BLaER1 (cell line): ENCODE data around the gene LST1.

Experiments used
- H3K27ac ChIP-seq: shearing (Covaris generic); formaldehyde crosslinking; 2 replicates; pipeline ENCODE4 v1.8.1; 2022
- H3K27me3 ChIP-seq: shearing (Covaris generic); formaldehyde crosslinking; 2 replicates; pipeline ENCODE4 v1.8.1; 2022
- H3K36me3 ChIP-seq: shearing (Covaris generic); formaldehyde crosslinking; 2 replicates; pipeline ENCODE4 v1.8.1; 2022
- H3K4me1 ChIP-seq: shearing (Covaris generic); formaldehyde crosslinking; 2 replicates; pipeline ENCODE4 v1.8.1; 2022
- H3K4me2 ChIP-seq: shearing (Covaris generic); formaldehyde crosslinking; 2 replicates; pipeline ENCODE4 v1.8.1; 2022
- H3K4me3 ChIP-seq: shearing (Covaris generic); formaldehyde crosslinking; 2 replicates; pipeline ENCODE4 v1.8.1; 2022
- H3K9ac ChIP-seq: shearing (Covaris generic); formaldehyde crosslinking; 2 replicates; pipeline ENCODE4 v1.8.1; 2022
- H3K9me3 ChIP-seq: shearing (Covaris generic); formaldehyde crosslinking; 2 replicates; pipeline ENCODE4 v1.8.1; 2022
- H4K20me1 ChIP-seq: shearing (Covaris generic); formaldehyde crosslinking; 2 replicates; pipeline ENCODE4 v1.8.1; 2022
- Cebpa-rat ChIP-seq: shearing (Covaris generic); IDR thresholded peaks from 2 replicates; pipeline ENCODE4 v1.8.1; 2022

LST1 gene

DNA sequence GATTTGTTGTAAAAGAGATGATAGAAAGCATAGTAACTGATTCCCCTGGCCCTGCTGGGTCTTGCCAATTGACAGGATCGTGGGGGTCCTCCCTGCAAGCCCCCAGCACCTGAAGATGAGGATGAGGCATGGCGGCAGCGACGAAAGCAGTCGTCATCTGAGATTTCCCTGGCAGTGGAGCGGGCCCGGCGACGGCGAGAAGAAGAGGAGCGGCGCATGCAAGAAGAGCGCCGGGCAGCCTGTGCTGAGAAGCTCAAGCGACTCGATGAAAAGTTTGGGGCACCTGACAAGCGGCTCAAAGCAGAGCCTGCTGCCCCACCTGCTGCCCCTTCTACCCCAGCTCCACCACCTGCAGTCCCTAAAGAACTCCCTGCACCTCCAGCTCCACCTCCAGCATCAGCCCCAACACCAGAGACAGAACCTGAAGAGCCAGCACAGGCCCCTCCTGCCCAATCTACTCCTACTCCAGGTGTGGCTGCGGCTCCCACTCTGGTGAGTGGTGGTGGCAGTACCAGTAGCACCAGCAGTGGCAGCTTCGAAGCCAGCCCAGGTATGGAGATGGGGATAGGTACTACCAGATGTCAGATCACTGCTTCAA lies 41.7 kb downstream of the LST1 start:
- Histone ChIP-seq H3K9me3 (no peaks in the 10 kb centered on the region), H4K20me1 (peaks cover 100% of the 10 kb centered on the region), H3K27me3 (no peaks in the 10 kb centered on the region), H3K36me3 (peaks cover 100% of the 10 kb centered on the region), H3K4me1 (peaks cover 6% of the 10 kb centered on the region), H3K4me3 (no peak overlapping the region), H3K27ac (no peak overlapping the region), H3K4me2 (no peak overlapping the region), H3K9ac (no peak overlapping the region)
- no peak for TF ChIP-seq Cebpa-rat

DNA sequence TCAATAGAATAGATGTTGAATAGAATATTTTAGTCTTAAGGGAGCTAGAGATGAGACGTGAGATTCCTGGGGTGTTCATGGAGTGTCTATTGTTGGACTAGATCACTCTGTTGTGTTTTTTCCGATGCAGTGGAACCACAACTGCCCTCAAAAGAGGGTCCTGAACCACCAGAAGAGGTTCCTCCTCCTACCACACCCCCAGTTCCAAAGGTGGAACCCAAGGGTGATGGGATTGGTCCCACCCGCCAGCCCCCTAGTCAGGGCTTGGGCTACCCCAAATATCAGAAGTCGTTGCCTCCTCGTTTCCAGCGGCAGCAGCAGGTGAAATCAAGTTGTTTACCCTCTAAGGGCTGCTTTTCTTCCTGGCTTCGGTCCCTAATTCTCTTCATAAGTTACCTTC lies 42.9 kb downstream of the LST1 start:
- Histone ChIP-seq H3K27ac (no peak overlapping the region), H3K4me3 (no peak overlapping the region), H3K9ac (no peak overlapping the region), H3K4me1 (no peaks in the 10 kb centered on the region), H3K9me3 (no peaks in the 10 kb centered on the region), H3K4me2 (no peak overlapping the region), H3K36me3 (peaks cover 100% of the 10 kb centered on the region), H4K20me1 (peaks cover 100% of the 10 kb centered on the region), H3K27me3 (no peaks in the 10 kb centered on the region)
- TF ChIP-seq Cebpa-rat = no peak

- Histone ChIP-seq H3K27ac (no peak overlapping the region), H3K9me3 (no peaks in the 10 kb centered on the region), H3K4me3 (no peak overlapping the region), H3K4me2 (no peak overlapping the region), H3K27me3 (no peaks in the 10 kb centered on the region), H3K36me3 (peaks cover 100% of the 10 kb centered on the region), H4K20me1 (peaks cover 100% of the 10 kb centered on the region), H3K9ac (no peak overlapping the region), H3K4me1 (no peaks in the 10 kb centered on the region)
- TF ChIP-seq Cebpa-rat = no peak
Observed at GRCh38 chr6:31630177-31630934, 44.3 kb downstream of the LST1 start.

DNA sequence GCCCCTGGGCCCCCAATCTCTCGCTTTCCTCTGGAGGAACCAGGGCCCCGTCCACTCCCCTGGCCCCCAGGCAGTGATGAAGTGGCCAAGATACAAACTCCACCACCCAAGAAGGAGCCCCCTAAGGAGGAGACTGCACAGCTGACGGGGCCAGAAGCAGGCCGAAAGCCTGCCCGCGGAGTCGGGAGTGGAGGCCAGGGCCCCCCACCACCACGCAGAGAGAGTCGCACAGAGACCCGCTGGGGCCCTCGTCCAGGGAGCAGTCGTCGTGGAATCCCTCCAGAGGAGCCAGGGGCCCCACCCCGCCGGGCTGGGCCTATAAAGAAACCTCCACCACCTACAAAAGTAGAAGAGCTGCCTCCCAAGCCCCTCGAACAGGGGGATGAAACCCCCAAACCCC lies 45.1 kb downstream of the LST1 start:
- Histone ChIP-seq H3K27ac (no peak overlapping the region), H3K9me3 (no peaks in the 10 kb centered on the region), H3K4me3 (no peak overlapping the region), H3K4me2 (no peak overlapping the region), H3K9ac (no peak overlapping the region), H3K36me3 (peaks cover 100% of the 10 kb centered on the region), H4K20me1 (peaks cover 100% of the 10 kb centered on the region), H3K27me3 (no peaks in the 10 kb centered on the region), H3K4me1 (peaks cover under 1% of the 10 kb centered on the region; the same call in 1 of the 2 replicates)
- no peak for TF ChIP-seq Cebpa-rat

- H3K27me3 ChIP-seq = no peaks in the 10 kb centered on the region
- no peak overlapping the region for H3K4me3 ChIP-seq
- H3K9ac ChIP-seq = no peak overlapping the region
- no peak for TF ChIP-seq Cebpa-rat
- H3K4me2 ChIP-seq = no peak overlapping the region
- H3K36me3 ChIP-seq = peaks cover 100% of the 10 kb centered on the region
- no peak overlapping the region for H3K27ac ChIP-seq
- peaks cover 100% of the 10 kb centered on the region for H4K20me1 ChIP-seq
- no peaks in the 10 kb centered on the region for H3K9me3 ChIP-seq
- H3K4me1 ChIP-seq = peaks cover 6% of the 10 kb centered on the region; the same call in 1 of the 2 replicates
Observed at GRCh38 chr6:31631681-31632278, 45.7 kb downstream of the LST1 start.

DNA sequence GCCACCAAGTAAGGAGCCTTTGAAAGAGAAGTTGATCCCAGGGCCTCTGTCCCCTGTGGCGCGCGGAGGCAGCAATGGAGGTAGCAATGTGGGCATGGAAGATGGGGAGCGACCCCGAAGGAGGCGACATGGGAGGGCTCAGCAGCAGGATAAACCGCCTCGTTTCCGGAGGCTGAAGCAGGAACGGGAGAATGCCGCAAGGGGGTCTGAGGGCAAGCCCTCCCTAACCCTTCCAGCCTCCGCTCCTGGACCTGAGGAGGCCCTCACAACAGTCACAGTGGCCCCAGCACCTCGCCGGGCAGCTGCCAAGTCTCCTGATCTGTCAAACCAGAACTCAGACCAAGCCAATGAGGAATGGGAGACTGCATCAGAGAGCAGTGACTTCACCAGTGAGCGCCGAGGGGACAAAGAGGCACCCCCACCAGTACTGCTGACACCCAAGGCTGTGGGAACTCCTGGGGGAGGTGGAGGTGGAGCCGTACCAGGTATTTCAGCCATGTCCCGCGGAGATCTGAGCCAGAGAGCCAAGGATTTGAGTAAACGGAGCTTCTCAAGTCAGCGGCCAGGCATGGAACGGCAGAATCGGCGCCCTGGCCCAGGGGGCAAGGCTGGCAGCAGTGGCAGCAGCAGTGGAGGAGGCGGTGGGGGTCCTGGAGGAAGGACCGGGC lies 46.3 kb downstream of the LST1 start:
- Histone ChIP-seq H4K20me1 (peaks cover 100% of the 10 kb centered on the region), H3K27ac (no peak overlapping the region), H3K9ac (peak overlapping the region; percentile 38; the same call in 1 of the 2 replicates), H3K4me1 (peaks cover 12% of the 10 kb centered on the region; the same call in 1 of the 2 replicates), H3K9me3 (no peaks in the 10 kb centered on the region), H3K4me3 (no peak overlapping the region), H3K4me2 (no peak overlapping the region), H3K27me3 (no peaks in the 10 kb centered on the region), H3K36me3 (peaks cover 100% of the 10 kb centered on the region)
- no peak for TF ChIP-seq Cebpa-rat

DNA sequence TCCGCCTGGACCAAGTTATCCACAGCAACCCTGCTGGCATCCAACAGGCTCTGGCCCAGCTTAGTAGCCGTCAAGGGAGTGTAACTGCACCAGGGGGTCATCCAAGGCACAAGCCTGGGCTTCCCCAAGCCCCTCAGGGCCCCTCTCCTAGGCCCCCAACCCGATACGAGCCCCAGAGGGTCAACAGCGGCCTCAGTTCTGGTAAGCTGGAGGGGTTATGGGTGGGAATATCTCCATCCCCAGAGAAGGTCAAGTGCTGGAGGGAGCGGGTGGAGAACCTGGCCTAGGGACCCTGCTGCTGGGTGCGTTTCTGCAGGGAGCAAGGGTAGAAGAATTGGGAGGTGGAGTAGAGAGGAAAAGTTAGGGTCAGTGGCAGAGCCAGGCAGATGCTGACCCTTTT lies 47.4 kb downstream of the LST1 start:
- Histone ChIP-seq H3K4me1 (peaks cover 12% of the 10 kb centered on the region; the same call in 1 of the 2 replicates), H3K27me3 (no peaks in the 10 kb centered on the region), H3K9ac (no peak overlapping the region), H3K4me2 (no peak overlapping the region), H4K20me1 (peaks cover 97% of the 10 kb centered on the region), H3K4me3 (no peak overlapping the region), H3K9me3 (no peaks in the 10 kb centered on the region), H3K27ac (no peak overlapping the region), H3K36me3 (peaks cover 98% of the 10 kb centered on the region)
- no peak for TF ChIP-seq Cebpa-rat

- Histone ChIP-seq H3K36me3 (peaks cover 98% of the 10 kb centered on the region), H3K4me1 (peaks cover 12% of the 10 kb centered on the region; the same call in 1 of the 2 replicates), H3K27ac (no peak overlapping the region), H3K4me2 (no peak overlapping the region), H4K20me1 (peaks cover 97% of the 10 kb centered on the region), H3K4me3 (no peak overlapping the region), H3K9ac (no peak overlapping the region), H3K9me3 (no peaks in the 10 kb centered on the region), H3K27me3 (no peaks in the 10 kb centered on the region)
- TF ChIP-seq Cebpa-rat = no peak
Observed at GRCh38 chr6:31634131-31634530, 48.1 kb downstream of the LST1 start.

DNA sequence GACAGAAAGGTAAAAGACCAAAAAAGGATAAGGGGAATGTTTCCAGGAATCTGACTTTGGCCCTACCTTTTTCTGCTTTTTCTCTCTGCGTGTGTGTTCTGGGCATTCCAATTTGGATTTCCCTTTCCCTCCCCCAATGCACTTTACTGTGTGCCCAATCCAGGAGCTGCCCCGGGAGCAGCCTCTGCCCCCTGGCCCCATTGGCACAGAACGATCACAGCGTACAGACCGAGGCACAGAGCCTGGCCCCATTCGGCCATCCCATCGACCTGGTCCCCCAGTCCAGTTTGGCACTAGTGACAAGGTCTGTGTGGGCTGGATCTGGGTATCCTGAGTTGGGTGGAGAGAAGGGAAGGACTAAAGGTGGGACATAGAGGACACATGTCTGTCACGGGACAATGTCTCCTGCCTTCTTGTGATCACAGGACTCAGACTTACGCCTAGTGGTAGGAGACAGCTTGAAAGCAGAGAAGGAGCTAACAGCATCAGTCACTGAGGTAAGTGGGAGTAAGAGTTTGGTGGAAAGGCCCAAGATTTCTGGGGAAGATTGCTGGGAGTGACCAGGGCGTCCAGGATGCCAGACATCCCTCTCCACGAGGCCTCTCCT lies 49.0 kb downstream of the LST1 start:
- H3K9ac ChIP-seq = peak overlapping the region; percentile 41; the same call in 1 of the 2 replicates
- no peak overlapping the region for H3K4me3 ChIP-seq
- no peak overlapping the region for H3K27ac ChIP-seq
- peaks cover 12% of the 10 kb centered on the region; the same call in 1 of the 2 replicates for H3K4me1 ChIP-seq
- H3K4me2 ChIP-seq = no peak overlapping the region
- H3K27me3 ChIP-seq = no peaks in the 10 kb centered on the region
- no peaks in the 10 kb centered on the region for H3K9me3 ChIP-seq
- no peak for TF ChIP-seq Cebpa-rat
- H3K36me3 ChIP-seq = peaks cover 98% of the 10 kb centered on the region
- H4K20me1 ChIP-seq = peaks cover 97% of the 10 kb centered on the region
